Measurements from ENCODE around the gene ID2. TPM values are rescaled to one million over a fixed set of nuclear protein-coding genes. Genes with fewer than 3 reads are reported as not detected.
"Not testable (repeated sequence)": the region's sequence is repeated elsewhere in the genome, so short reads cannot be mapped to it uniquely, and the experiment has no call there.

The ID2 gene
- polyA plus RNA-seq, 3 donors from 2014 or later = 816 to 1,425 (median 1,420) TPM

GRCh38 chr2:8721410-8721809 is 39.6 kb downstream of the ID2 start:
- H3K27ac Mint-ChIP-seq = no peak overlapping the region
- DNase-seq = no peak
- H3K9me3 Mint-ChIP-seq = no peaks in the 10 kb centered on the region
- H3K4me1 Mint-ChIP-seq = no peaks in the 10 kb centered on the region
- H3K4me3 Mint-ChIP-seq = no peak overlapping the region
- no peaks in the 10 kb centered on the region for H3K36me3 Mint-ChIP-seq
- H3K27me3 Mint-ChIP-seq (ENCODE audit: low read depth in 3 of 3) = no peaks in the 10 kb centered on the region

- Mint-ChIP-seq H3K4me3 (no peak overlapping the region), H3K27me3 (ENCODE audit: low read depth in 3 of 3) (no peaks in the 10 kb centered on the region), H3K9me3 (no peaks in the 10 kb centered on the region), H3K4me1 (no peaks in the 10 kb centered on the region), H3K27ac (peak overlapping the region in 1 of 6 donors; percentile 19), H3K36me3 (peaks cover 0 to 2% (median 0%) of the 10 kb centered on the region in 3 donors)
- DNase-seq = no peak
Measured at GRCh38 chr2:8722986-8723385, 41.1 kb downstream of the ID2 start.

DNA sequence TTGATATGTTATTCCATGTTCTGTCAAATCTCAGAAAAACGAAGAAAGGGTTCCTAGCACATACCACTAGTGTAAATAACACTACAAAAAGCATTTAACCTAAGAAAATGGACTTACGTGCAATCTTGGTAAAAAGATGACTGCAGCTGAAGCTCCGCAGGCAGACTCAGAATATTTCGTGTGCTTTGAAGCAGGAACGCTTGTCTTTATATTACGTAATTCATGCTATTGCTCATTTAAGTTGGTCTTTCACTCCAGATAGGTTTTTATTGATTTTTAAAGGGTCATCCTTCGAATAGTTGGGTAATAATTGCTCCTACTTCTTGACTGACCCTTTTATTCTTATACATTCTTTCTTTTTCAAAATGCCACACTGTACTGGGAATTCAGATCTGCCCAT is 44.0 kb downstream of the ID2 start:
- H3K27ac Mint-ChIP-seq = peak overlapping the region in 1 of 6 donors; percentile 14
- no peaks in the 10 kb centered on the region for H3K4me1 Mint-ChIP-seq
- no peaks in the 10 kb centered on the region for H3K9me3 Mint-ChIP-seq
- DNase-seq = no peak
- peaks cover 17 to 26% (median 18%) of the 10 kb centered on the region in 3 donors for H3K36me3 Mint-ChIP-seq
- H3K27me3 Mint-ChIP-seq (ENCODE audit: low read depth in 3 of 3) = no peaks in the 10 kb centered on the region
- no peak overlapping the region for H3K4me3 Mint-ChIP-seq

- H3K27ac Mint-ChIP-seq = no peak overlapping the region
- no peak overlapping the region for H3K4me3 Mint-ChIP-seq
- peaks cover 37 to 49% (median 40%) of the 10 kb centered on the region in 3 donors for H3K36me3 Mint-ChIP-seq
- no peaks in the 10 kb centered on the region for H3K4me1 Mint-ChIP-seq
- H3K9me3 Mint-ChIP-seq = no peaks in the 10 kb centered on the region
- no peak for DNase-seq
- peaks cover 0 to 3% (median 3%) of the 10 kb centered on the region in 3 donors for H3K27me3 Mint-ChIP-seq (ENCODE audit: low read depth in 3 of 3)
Measured at GRCh38 chr2:8728305-8729015, 46.6 kb downstream of the ID2 start.

GRCh38 chr2:8729101-8729500 is 47.2 kb downstream of the ID2 start:
- H3K36me3 Mint-ChIP-seq = peaks cover 37 to 55% (median 46%) of the 10 kb centered on the region in 3 donors
- not testable (repeated sequence) for DNase-seq, H3K27ac Mint-ChIP-seq

DNA sequence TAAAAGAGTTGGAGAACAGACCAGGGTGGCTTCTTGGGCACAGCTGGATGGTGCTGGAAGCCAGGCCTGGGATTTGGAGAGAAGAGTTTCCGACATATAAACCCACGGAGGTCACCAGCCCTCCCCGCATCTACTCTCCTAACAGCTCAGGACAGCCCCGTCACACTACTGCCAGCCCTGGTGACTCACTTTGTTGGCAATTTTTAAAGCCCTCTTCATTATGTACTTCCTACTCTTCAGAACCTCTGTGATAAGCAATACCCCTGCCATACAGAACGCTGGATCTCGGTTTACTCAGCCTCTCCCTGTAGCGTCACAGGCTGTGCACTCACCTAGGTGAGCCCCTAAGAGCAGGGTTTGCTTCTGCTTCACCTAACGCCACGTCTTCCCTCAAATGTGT is 48.1 kb downstream of the ID2 start:
- H3K27me3 Mint-ChIP-seq (ENCODE audit: low read depth in 3 of 3) = peaks cover 0 to 3% (median 3%) of the 10 kb centered on the region in 3 donors
- H3K4me3 Mint-ChIP-seq = no peak overlapping the region
- H3K4me1 Mint-ChIP-seq = no peaks in the 10 kb centered on the region
- no peak for DNase-seq
- H3K36me3 Mint-ChIP-seq = peaks cover 37 to 61% (median 46%) of the 10 kb centered on the region in 3 donors
- H3K27ac Mint-ChIP-seq = no peak overlapping the region
- H3K9me3 Mint-ChIP-seq = no peaks in the 10 kb centered on the region

More at GRCh38 chr2:8729101-8729500, 47.2 kb downstream of the ID2 start:
- H3K9me3 Mint-ChIP-seq; H3K4me3 Mint-ChIP-seq; H3K4me1 Mint-ChIP-seq; H3K27me3 Mint-ChIP-seq (ENCODE audit: low read depth in 3 of 3): not testable (repeated sequence)

- no peaks in the 10 kb centered on the region for H3K4me1 Mint-ChIP-seq
- H3K4me3 Mint-ChIP-seq = no peak overlapping the region
- peaks cover 0 to 3% (median 3%) of the 10 kb centered on the region in 3 donors for H3K27me3 Mint-ChIP-seq (ENCODE audit: low read depth in 3 of 3)
- no peak for DNase-seq
- peaks cover 45 to 69% (median 49%) of the 10 kb centered on the region in 3 donors for H3K36me3 Mint-ChIP-seq
- H3K27ac Mint-ChIP-seq = no peak overlapping the region
- no peaks in the 10 kb centered on the region for H3K9me3 Mint-ChIP-seq
Measured at GRCh38 chr2:8732601-8733000, 50.7 kb downstream of the ID2 start.

Other genes starting within 250 kb of the ID2 start
- 10 to 100 TPM; 12.2 to 37.5 (median 21.2) TPM for gene KIDINS220, start 155.6 kb downstream of the ID2 start, polyA plus RNA-seq